HG03108 (cell line): ENCODE results near the gene FLRT2.

ENCODE experiments used
- ATAC-seq: cut with Tn5 transposase; IDR thresholded peaks from one replicate; pipeline ENCODE4 v1.9.1; 2021; ENCODE audit warnings: moderate library complexity; ENCODE audit not compliant: unreplicated experiment

Gene FLRT2

DNA sequence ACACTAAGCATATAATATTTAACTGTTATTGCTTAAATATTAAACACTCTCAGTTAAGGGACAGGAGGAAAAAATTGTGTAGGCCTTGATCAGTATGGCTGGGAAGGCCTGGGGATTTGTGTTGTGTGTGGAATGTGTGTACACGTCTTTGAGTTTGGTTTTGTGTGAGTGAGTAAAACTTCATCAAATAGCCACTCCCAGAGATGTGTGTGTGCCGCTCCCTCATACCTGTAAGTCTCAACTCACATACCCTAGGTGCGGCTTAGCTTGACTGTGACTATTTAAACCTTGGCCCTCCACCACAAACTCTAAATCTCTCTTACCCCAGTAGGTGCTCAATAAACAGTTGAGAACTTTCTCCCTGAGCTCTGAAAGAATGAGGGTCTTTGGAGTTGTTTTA lies 64.3 kb downstream of the FLRT2 start:
- ATAC-seq: no peak

DNA sequence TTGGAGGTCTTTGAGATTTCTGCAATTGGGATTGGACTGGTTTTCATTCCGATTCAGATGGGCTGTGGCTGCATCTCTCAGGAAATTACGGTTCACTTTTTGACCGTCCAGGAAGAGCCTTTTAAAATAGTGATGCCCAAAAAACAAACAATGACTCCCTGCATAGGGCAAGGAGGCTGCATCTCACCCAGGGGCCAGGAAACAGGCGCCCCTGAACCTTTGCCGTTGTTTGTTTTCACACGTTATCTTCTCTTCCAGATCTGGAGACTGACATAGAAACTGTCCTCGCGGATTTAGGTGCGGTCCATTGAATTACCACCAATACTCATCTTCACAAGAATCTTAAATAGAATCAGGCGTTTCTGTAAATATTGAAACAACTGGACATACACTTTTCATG lies 66.0 kb downstream of the FLRT2 start:
- no peak for ATAC-seq

- ATAC-seq: no peak
These were observed 66.6 kb downstream of the FLRT2 start for GRCh38 chr14:85596562-85596961.

GRCh38 chr14:85597701-85598100 lies 67.8 kb downstream of the FLRT2 start:
- no peak for ATAC-seq

DNA sequence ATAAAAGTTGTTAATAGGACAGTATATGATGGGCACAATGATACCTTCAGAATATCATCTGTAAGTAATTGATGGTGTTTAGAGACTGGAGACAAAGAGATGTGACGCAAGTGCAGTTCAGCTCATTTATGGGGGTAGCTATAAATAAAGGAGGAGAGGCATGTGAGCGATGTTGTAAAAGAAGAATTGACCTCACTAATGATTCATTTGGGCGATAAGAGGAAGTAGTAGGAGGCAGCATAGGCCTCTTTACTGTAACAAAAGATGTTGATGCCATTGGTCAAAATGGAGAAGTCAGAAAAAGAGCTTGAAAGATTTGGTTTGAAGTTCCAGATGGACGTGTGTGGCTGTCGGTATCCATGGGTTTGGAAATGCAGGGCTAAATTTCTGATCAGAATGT lies 70.0 kb downstream of the FLRT2 start:
- ATAC-seq: no peak

GRCh38 chr14:85601246-85601645 lies 71.3 kb downstream of the FLRT2 start:
- ATAC-seq: no peak

GRCh38 chr14:85601690-85602089 lies 71.7 kb downstream of the FLRT2 start:
- ATAC-seq: no peak

DNA sequence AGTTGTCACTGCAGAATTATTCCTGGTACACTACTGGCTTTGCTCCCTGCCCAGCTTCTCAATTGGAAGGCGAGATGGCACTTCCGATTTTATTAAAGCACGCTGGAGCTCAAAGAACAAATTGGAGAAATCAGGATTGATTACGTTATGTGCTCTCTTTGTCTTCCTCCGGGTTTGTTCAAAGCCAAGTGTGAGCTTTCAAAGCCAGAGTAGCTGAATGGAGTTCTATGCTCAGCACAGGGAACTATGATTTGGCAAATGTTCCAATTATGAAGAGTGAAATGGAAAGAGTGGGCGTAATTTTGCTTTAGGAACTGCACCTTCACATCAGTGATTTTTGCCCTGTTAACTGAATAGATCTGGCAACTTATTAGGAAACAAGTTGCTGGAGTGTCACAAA lies 72.4 kb downstream of the FLRT2 start:
- ATAC-seq: no peak

- ATAC-seq: no peak
These were observed 74.1 kb downstream of the FLRT2 start for GRCh38 chr14:85604021-85604420.

DNA sequence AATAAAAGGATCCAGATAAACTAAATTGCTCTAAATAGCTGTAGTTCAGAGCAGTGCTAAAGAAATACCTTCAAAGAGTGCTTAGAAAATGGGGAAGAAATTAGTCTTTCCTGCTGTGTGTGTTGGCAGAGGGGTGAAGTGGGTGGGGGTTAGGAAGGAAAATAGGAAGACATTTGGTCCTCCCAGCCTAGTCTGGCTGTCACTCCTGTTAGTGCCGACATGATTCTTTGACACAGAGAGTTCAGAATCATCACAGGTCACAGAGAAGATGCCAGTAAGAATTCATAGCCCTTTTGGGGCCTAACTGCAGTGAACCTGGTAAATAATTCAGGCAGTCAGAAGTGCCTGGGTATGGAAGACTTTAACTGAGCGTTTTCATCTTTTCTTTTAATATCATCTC lies 74.8 kb downstream of the FLRT2 start:
- no peak for ATAC-seq

DNA sequence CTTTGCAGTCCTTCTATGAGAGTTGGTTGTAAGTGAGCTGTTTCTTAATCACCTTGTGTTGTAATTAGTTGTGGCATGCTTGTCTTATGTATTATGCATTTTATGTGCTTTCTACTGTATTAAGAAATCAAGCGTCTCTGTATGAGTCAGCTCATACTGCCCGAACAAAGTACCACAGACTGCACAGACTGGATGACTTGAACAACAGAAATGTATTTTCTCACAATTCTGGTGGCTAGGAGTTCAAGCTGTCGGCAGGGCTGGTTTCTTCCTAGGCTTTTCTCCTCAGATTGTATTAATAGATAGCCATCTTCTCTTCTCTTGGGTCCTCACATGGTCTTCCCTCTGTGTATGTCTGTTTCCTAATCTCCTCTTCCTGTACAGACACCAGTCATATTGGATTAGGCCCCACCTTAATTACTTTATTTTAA lies 77.7 kb downstream of the FLRT2 start:
- ATAC-seq: no peak

DNA sequence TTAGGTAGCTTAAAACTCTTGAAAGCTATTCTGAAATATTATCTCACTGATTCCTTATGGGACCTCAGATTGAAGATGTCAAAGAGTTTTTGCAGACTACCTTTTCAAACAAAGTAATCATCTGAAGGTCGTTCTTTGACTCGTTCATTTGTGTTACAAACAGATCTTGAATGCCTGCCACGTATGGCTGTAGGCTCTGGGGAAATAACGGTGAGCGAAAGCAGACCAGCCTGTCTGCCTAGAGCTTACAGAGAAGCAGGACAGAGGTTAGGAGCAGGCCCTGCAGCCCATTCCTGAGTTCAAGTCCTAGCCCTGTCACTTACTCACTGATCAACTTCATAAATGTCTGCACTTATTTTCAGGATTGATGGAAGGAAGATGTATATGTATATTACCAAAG lies 83.6 kb downstream of the FLRT2 start:
- no peak for ATAC-seq

GRCh38 chr14:85616386-85616885 lies 86.5 kb downstream of the FLRT2 start:
- ATAC-seq: no peak

DNA sequence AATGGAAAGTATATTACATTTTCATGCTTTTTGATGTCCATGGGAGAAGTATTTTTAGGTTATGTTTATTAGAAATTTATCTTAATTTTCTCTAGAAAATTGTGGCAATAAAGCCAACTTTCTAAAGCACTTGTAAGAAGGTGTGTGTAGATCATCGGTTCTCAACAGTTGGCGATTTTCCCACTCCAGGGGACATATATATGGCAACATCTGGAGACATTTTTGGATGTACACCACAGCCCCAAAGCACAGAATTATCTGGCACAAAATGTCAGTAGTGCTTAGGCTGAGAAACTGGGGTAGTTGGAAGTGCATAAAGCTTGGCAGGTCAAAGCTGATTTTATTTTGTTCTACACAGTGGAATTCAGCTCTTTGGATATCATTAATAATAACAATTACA lies 86.9 kb downstream of the FLRT2 start:
- ATAC-seq: no peak

DNA sequence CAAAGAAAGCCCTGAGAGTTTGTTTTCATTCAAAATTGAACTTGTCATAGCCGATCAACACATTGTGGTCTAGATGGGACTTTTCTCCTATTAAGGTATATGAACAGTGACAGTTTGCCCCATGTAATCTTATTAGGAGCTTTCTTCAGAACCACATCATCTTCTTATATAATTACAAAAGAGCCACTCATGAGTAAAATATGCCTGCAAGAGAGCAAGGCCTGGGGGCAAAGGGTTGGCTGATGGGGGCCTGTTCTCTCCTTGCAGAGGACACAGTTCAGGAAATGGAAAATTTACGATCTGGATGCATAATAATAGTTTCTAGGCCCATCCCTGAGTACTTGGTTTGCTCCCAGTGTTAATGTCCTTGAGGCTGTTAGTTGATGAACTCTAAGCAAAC lies 87.8 kb downstream of the FLRT2 start:
- no peak for ATAC-seq

GRCh38 chr14:85618390-85618789 lies 88.4 kb downstream of the FLRT2 start:
- no peak for ATAC-seq

DNA sequence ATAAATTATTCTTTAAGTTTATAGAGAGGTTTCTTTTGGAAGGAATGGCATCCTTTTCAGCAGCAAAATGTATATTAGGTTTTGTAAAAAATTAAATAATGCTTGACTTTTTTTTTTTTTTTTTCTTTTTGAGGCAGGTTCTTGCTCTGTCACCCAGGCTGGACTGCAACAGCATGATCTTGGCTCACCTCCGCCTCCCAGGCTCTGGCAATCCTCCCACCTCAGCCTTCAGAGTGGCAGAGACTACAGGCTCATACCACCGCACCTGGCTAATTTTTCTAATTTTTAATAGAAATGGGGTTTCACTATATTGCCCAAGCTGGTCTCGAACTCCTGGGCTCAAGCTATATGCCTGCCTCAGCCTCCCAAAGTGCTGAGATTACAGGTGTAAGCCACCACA lies 89.0 kb downstream of the FLRT2 start:
- ATAC-seq: no peak

DNA sequence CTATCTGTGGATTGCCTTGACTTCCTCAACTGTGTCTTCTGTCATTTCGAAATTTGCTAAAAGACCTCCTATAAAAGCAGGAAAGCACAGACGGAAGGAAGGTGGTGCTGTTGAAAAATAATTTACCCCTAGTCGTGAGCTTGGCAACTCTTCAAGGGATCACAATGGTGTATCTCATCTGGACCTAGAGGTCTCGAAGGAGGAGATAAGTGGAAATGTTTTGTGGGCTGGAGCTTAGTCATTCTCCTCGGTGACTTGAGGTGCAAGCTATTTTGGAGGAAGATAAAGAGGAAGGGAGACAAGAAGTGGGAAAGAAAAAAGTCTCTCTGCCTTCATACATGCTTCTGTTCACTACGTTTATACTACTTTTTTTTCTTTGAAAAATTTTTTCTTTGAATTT lies 89.9 kb downstream of the FLRT2 start:
- no peak for ATAC-seq

- ATAC-seq: no peak
These were observed 91.0 kb downstream of the FLRT2 start for GRCh38 chr14:85620947-85621346.

- no peak for ATAC-seq
These were observed 92.2 kb downstream of the FLRT2 start for GRCh38 chr14:85622106-85622505.

DNA sequence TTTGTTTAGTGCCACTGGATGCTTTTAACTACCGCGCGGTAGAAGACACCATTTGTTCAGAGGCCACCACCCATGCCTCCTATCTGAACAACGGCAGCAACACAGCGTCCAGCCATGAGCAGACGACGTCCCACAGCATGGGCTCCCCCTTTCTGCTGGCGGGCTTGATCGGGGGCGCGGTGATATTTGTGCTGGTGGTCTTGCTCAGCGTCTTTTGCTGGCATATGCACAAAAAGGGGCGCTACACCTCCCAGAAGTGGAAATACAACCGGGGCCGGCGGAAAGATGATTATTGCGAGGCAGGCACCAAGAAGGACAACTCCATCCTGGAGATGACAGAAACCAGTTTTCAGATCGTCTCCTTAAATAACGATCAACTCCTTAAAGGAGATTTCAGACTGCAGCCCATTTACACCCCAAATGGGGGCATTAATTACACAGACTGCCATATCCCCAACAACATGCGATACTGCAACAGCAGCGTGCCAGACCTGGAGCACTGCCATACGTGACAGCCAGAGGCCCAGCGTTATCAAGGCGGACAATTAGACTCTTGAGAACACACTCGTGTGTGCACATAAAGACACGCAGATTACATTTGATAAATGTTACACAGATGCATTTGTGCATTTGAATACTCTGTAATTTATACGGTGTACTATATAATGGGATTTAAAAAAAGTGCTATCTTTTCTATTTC lies 93.2 kb downstream of the FLRT2 start:
- ATAC-seq: no peak

DNA sequence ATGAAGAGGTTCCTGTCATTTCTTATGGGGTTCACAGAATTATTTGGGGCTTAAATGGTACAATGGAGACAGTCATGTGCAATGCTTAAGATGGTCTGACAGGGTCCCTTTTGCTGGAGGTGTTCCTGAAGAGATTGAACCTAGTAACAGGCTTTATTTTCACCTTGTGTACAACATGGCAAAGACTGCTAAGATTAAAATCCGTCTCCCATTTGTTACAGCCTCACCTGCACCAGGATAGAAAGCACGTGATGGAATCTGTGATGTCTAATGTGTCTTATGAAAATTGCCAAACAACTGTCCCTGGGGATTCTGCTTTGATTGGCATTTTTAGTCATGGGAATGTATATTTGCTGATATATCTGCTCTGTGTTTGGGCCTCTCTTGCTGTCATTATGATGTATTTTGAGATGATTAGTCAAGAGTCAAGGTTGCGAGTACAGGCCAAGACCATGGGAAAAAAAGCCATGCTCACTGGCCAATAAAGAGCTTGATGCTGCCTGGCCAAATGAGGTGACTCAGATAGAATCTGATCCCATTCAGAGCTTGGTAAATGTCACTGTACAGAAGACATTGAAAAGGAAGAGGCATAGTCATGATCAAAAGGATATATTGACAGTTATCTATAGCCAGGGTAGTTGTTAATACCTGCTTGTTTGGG lies 96.1 kb downstream of the FLRT2 start:
- ATAC-seq: no peak

GRCh38 chr14:85634205-85634604 lies 104.3 kb downstream of the FLRT2 start:
- no peak for ATAC-seq
